GM21576 (cell line): ENCODE measurements around the gene SRRM2.

Experiments used
- ATAC-seq: cut with Tn5 transposase; IDR thresholded peaks from one replicate; pipeline ENCODE4 v1.9.1; 2021; ENCODE audit warnings: mild to moderate bottlenecking, moderate library complexity; ENCODE audit not compliant: unreplicated experiment

The SRRM2 gene

GRCh38 chr16:2737895-2738418 lies 14.5 kb upstream of the SRRM2 start:
- no peak for ATAC-seq

DNA sequence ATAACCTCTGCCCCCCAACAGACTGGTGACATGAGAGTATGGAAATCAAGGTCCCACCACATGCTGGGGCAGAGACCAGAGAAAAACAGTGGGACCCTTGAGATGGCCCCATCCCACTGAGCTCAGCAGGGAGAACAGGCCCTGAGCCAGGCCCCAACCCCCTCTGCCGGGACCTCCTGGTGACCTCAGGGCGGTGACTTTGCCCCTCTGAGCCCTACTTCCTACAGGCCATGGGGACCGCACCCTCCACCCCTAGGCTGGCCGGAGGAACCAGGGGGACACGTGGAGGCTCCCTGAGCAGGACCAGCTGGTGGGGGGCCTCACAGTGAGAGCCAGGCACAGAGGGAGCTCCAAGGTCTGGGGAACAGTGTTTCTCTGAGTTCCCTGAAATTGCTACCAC lies 13.8 kb upstream of the SRRM2 start:
- ATAC-seq = no peak

DNA sequence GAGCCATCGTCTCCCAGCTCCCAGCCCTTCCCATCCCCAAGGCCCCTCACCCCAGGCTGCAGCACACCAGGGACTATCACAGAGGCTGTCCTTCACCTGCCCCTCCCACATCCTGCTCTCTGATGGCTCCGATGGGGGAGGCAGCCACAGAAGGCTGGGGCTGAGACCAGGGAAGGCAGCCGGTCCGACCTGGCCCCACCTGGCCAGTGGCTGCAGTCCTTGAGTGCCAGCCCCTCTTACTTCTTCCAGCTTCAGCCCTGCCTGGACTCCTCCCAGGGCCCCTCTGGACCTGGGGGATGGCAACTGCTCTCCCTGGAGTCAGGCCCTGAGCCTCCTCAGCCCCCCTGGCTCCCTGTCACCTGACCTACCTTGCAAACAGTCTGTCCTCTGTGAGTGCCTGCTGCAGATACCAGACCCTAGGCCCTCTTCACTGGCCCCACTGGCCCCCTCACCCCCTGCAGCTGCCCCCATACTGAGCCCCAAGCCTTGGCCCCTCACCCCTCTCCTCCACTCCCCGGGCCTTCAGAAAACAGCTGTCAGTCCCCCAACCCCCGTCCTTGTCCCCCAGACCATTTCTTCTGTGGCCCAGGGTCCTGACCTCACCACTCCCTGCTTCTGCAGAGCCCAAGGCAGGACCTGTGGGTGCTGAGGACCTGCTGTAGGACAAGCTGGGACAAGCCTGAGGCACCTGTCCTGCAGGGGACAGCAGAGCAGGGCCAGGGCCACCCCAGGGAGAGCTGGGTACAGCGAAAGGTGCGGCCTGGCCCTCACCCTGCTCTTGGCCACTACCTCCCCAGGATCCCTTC lies 12.6 kb upstream of the SRRM2 start:
- no peak for ATAC-seq

DNA sequence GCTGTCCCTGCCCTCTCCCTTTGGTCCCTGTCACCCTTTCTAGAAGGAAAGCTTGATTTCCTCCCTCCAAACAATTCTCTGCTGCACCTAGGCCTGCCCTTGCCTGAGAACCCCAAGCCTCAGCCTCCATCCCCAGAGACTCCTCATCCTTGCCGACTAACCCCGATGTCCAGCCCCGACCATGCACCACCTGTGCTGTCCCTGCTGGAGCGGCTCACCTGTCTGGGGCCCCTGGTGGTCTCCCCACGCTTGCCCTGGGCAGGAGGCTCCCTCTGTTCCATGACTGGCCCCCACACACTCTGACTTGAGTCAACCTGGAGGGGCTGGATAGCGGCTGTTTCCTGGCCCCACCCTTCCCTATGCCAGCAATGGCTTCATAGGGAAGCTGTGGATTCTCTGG lies 12.0 kb upstream of the SRRM2 start:
- no peak for ATAC-seq

- ATAC-seq = no peak
Observed at GRCh38 chr16:2741168-2741567, 11.3 kb upstream of the SRRM2 start.

DNA sequence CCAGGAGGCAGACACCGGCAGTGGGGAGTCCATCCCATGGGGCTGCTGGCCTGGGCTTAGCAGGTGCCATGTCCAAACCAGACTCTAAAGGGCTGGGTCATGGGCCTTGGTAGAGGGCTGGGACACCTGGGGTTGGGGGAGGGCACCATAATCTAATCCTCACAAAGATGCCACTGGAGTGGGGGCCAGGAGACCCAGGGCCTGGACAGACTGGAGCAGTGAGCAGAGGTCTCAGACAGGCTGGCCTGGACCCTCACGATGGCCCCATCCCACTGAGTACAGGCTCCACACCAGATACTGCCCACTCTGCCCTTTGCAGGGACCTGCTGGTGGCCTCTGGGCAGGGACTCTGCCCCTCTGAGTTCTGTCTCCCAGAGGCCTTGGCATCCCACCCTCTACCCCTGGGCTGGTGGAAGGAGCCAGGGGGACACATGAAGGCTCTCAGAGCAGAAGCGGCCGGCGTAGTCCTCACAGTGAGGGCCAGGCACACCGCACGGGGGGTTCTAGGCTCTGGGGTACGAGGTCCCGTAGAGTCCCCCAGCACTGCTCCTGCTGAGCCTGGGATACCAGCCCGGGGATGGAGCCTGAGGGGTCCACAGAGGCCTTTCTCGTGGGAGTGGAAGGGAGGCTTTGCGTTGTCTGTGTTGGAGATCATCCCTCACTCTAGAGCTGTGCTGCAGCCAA lies 10.0 kb upstream of the SRRM2 start:
- no peak for ATAC-seq

GRCh38 chr16:2743007-2743810 lies 9.2 kb upstream of the SRRM2 start:
- no peak for ATAC-seq

DNA sequence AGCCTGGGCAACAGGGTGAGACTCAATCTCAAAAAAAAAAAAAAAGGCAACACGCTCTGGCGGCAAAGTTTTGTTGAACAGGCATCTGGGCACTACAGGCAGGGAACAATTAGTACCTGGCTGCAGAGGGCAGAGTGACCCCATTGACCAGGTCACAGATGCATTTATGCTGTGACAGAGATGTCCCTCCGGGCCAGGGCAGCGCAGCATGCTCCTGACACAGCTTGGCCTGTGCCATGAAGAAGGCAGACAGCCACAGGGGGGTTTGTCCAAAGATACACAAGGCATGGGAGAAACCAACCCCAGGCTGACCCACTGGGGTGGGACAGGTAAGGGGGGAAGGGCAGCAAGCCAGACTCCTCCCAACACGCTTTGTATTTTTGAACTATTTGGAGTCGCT lies 7.7 kb upstream of the SRRM2 start:
- ATAC-seq = no peak

- ATAC-seq = no peak
Observed at GRCh38 chr16:2745116-2745890, 7.1 kb upstream of the SRRM2 start.

- ATAC-seq = no peak
Observed at GRCh38 chr16:2745961-2746360, 6.5 kb upstream of the SRRM2 start.

- ATAC-seq = no peak
Observed at GRCh38 chr16:2748757-2749455, 3.5 kb upstream of the SRRM2 start.

DNA sequence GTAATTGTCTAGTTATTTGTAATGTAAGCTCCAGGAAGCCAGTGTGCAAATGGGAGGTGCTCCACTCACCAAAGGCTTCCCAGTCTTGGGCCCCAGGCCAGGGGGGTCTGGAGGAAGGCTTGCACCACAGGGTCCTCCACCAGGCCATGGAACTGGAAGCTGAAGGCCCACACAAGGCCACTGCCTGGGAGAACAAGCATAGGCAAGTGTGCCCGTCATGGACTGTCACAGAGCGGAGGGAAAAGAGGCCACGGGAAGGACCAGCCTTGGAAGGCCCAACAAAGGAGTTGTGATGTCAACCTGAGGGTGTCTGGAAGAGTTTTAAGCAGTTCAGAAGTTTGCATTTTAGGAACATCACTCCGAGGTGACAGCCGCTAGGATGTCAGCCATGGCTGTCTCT lies 3.0 kb upstream of the SRRM2 start:
- no peak for ATAC-seq

GRCh38 chr16:2749936-2750335 lies 2.5 kb upstream of the SRRM2 start:
- ATAC-seq = no peak

- ATAC-seq = peak; percentile 34
Observed at GRCh38 chr16:2751577-2752034, 832 bp upstream of the SRRM2 start.

- ATAC-seq = peak; percentile 32
Observed at GRCh38 chr16:2752850-2753732, 653 bp downstream of the SRRM2 start.

DNA sequence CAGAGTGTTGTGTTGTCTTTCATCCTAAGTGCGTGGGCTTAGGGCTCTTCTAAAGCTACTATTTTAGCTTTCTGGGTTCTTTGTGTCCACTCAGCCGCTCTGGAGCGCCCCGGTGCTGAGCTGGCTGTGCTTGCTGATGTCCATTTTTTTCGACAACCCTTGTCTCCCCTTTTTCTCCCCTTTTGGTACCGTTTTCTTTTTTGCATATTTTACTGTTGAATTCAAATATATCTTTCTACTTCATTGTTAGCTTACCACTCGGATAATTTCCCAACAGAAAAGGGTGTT lies 1.2 kb downstream of the SRRM2 start:
- ATAC-seq = no peak

GRCh38 chr16:2755158-2755557 lies 2.7 kb downstream of the SRRM2 start:
- no peak for ATAC-seq

- ATAC-seq = no peak
Observed at GRCh38 chr16:2756288-2757015, 4.0 kb downstream of the SRRM2 start.

DNA sequence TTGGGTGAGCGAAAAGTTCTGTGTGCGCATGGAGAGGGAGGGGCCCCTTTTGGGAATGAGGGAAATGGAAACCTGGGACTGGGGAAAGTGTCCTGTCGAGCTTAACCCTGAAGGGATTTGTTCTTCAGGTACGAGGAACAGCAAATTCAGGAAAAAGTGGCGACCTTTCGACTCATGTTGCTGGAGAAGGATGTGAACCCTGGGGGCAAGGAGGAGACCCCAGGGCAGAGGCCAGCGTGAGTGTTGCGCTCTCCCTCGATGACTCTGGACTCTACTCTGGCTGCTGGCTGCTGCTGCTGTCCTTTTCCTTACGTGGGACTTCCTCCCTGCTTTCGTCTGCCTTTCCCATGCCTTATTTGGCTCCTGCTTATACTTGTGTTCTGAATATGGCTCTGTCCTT lies 4.9 kb downstream of the SRRM2 start:
- no peak for ATAC-seq
